Fibroblast of lung (primary cell): Measurements from ENCODE around the gene ZDHHC14. TPM values are rescaled to one million over a fixed set of nuclear protein-coding genes. Genes with fewer than 3 reads are reported as not detected.

Experiments used
- DNase-seq, 2 donors: peaks; one replicate each; pipeline versions ENCODE4 v3.0.0 to v3.0.0-alpha.2; 2010; ENCODE audit warnings: low read depth in 2 of 2
- H2AFZ ChIP-seq: 2 replicates; pipeline ENCODE4 v1.5.1; 2012; ENCODE audit warnings: low read length, control low read depth, inconsistent platforms
- H3K27ac ChIP-seq: 2 replicates; pipeline ENCODE4 v1.5.1; 2011; ENCODE audit warnings: low read length, control low read depth; ENCODE audit not compliant: insufficient read depth
- H3K27me3 ChIP-seq: 2 replicates; pipeline ENCODE4 v1.5.1; 2011; ENCODE audit warnings: mild to moderate bottlenecking, low read length; ENCODE audit not compliant: control insufficient read depth, insufficient read depth
- H3K36me3 ChIP-seq: 2 replicates; pipeline ENCODE4 v1.5.1; 2011; ENCODE audit warnings: low read length; ENCODE audit not compliant: control insufficient read depth, insufficient read depth
- H3K4me1 ChIP-seq: 2 replicates; pipeline ENCODE4 v1.5.1; 2011; ENCODE audit warnings: low read length; ENCODE audit not compliant: control insufficient read depth, insufficient read depth; ENCODE audit errors: extremely low read depth
- H3K4me2 ChIP-seq: 2 replicates; pipeline ENCODE4 v1.5.1; 2011; ENCODE audit warnings: low read length, control low read depth; ENCODE audit not compliant: insufficient read depth; ENCODE audit errors: extremely low read depth
- H3K4me3 ChIP-seq, 4 experiments: fragments of 200-600 bp in 1 of 4; sonication (generic) in 1 of 4; replicated peaks in 1 of 4; 2 replicates each; pipeline ENCODE4 v1.5.1; 2011 to 2016; ENCODE audit warnings: low read length in 4 of 4, low read depth in 3 of 4, mild to moderate bottlenecking in 3 of 4, control low read depth in 2 of 4, inconsistent platforms in 1 of 4, mixed read lengths in 1 of 4; ENCODE audit not compliant: insufficient read depth in 1 of 4; ENCODE audit errors: control extremely low read depth in 1 of 4
- H3K79me2 ChIP-seq: 2 replicates; pipeline ENCODE4 v1.5.1; 2012; ENCODE audit warnings: mild to moderate bottlenecking, low read length, inconsistent platforms; ENCODE audit not compliant: control insufficient read depth, insufficient read depth
- H3K9ac ChIP-seq: 2 replicates; pipeline ENCODE4 v1.5.1; 2011; ENCODE audit warnings: mild to moderate bottlenecking, low read length, control low read depth; ENCODE audit not compliant: insufficient read depth
- H3K9me3 ChIP-seq: 2 replicates; pipeline ENCODE4 v1.5.1; 2012; ENCODE audit warnings: low read depth, low read length; ENCODE audit not compliant: control insufficient read depth, insufficient read depth
- H4K20me1 ChIP-seq: 2 replicates; pipeline ENCODE4 v1.5.1; 2011; ENCODE audit warnings: low read length; ENCODE audit not compliant: control insufficient read depth, insufficient read depth; ENCODE audit errors: extremely low read depth
- EZH2 ChIP-seq: IDR thresholded peaks from 2 replicates; pipeline ENCODE4 v1.5.1; 2012; ENCODE audit warnings: low read length, control low read depth, mild to moderate bottlenecking; ENCODE audit errors: missing control alignments
- polyA plus RNA-seq, 2 donors: library from polyadenylated mRNA; depleted of rRNA in 1 of 2; stranded (reverse) in 1 of 2; unstranded in 1 of 2; fragments of >200 nt; gene quantifications; 2 replicates each; pipeline ENCODE4 v1.2.1, GENCODE V29; 2011 to 2012; ENCODE audit warnings: missing spikeins in 1 of 2
- total RNA-seq: library from RNA; depleted of rRNA; stranded (reverse); fragments of >200 nt; gene quantifications from 2 replicates; pipeline ENCODE4 v1.2.1, GENCODE V29; 2014
- TF ChIP-seq, protein P1 (sequence below), 2 donors: IDR thresholded peaks in 1 of 2; conservative IDR thresholded peaks in 1 of 2; 1 replicate in 1 of 2; 2 replicates in 1 of 2; pipeline ENCODE4 v1.5.1; 2011 to 2012; ENCODE audit warnings: low read length in 2 of 2, control low read depth in 1 of 2, inconsistent platforms in 1 of 2, low read depth in 1 of 2, mild to moderate bottlenecking in 1 of 2

Gene ZDHHC14
- total and polyA plus RNA-seq, 2 donors (not counting 1 experiment from before 2014, with no cell fraction given), result 1.7 to 3.5 TPM

GRCh38 chr6:157424491-157425020, 43.6 kb downstream of the ZDHHC14 start:
- no peaks in the 10 kb centered on the region for H3K4me1 ChIP-seq
- H3K4me3 ChIP-seq, result no peak overlapping the region
- no peak overlapping the region for H3K27ac ChIP-seq
- no peak overlapping the region for H3K4me2 ChIP-seq
- no peaks in the 10 kb centered on the region for H3K79me2 ChIP-seq
- no peaks in the 10 kb centered on the region for H3K36me3 ChIP-seq
- H3K9ac ChIP-seq, result no peak overlapping the region
- TF ChIP-seq, protein P1, sequence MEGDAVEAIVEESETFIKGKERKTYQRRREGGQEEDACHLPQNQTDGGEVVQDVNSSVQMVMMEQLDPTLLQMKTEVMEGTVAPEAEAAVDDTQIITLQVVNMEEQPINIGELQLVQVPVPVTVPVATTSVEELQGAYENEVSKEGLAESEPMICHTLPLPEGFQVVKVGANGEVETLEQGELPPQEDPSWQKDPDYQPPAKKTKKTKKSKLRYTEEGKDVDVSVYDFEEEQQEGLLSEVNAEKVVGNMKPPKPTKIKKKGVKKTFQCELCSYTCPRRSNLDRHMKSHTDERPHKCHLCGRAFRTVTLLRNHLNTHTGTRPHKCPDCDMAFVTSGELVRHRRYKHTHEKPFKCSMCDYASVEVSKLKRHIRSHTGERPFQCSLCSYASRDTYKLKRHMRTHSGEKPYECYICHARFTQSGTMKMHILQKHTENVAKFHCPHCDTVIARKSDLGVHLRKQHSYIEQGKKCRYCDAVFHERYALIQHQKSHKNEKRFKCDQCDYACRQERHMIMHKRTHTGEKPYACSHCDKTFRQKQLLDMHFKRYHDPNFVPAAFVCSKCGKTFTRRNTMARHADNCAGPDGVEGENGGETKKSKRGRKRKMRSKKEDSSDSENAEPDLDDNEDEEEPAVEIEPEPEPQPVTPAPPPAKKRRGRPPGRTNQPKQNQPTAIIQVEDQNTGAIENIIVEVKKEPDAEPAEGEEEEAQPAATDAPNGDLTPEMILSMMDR (conservative IDR thresholded peaks at IDR 0.05 in 1 of 2, IDR thresholded peaks at IDR 0.05 in 1 of 2; ENCODE audit: low read depth in 1 of 2, low read length in 2 of 2), result no peak
- no peak for TF ChIP-seq EZH2
- DNase-seq, result no peak
- H3K27me3 ChIP-seq, result no peaks in the 10 kb centered on the region
- no peak overlapping the region for H2AFZ ChIP-seq
- H4K20me1 ChIP-seq, result no peaks in the 10 kb centered on the region
- H3K9me3 ChIP-seq, result no peaks in the 10 kb centered on the region

- Histone ChIP-seq H3K9me3 (no peaks in the 10 kb centered on the region), H4K20me1 (no peaks in the 10 kb centered on the region), H2AFZ (no peak overlapping the region), H3K79me2 (no peaks in the 10 kb centered on the region), H3K4me1 (no peaks in the 10 kb centered on the region), H3K9ac (no peak overlapping the region), H3K4me3 (no peak overlapping the region), H3K36me3 (no peaks in the 10 kb centered on the region), H3K4me2 (no peak overlapping the region), H3K27me3 (no peaks in the 10 kb centered on the region), H3K27ac (no peak overlapping the region)
- no peak for DNase-seq
- TF ChIP-seq, protein P1 (conservative IDR thresholded peaks at IDR 0.05 in 1 of 2, IDR thresholded peaks at IDR 0.05 in 1 of 2; ENCODE audit: low read depth in 1 of 2, low read length in 2 of 2), result no peak
- no peak for TF ChIP-seq EZH2
These were observed 47.0 kb downstream of the ZDHHC14 start for GRCh38 chr6:157427969-157428368.

DNA sequence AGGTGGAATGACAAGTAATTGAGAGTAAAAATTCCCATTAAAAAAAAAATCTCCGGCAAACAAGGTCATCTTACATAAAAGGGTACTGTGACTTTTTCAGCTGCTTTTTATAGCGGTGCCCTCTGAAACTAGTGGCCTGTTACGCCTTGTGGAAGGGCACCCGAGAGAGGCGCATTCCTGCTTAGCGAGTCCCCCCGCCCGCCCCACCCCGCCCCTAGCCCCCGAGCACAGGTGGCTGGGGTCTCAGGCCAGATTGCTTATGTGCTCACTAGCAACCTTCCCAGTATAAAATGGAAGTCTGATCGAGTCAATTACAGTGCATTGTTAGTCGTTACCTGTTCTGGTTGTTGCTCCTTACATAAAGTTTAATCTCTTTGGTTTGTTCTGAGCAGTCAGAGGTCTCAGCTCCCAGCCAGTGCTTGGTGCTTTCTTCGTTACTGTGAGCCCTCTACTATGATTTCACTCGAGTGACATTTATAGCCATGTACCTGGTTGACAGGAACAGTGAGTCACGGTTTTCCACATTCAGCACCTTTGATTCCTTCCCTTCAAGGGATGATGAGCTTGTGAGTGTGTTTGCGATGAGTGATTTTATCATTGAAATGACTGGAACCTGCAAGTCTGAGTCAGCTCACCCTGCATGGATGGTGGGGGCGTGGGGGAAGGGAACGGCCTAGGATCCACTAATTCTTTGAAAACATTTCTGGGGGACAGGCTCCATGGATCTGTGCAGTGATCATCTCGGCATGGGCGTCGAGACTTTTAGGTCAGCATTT, 47.6 kb downstream of the ZDHHC14 start:
- peak in 1 of 2 donors; percentile 24 for DNase-seq
- Histone ChIP-seq H3K9me3 (no peaks in the 10 kb centered on the region), H3K4me1 (no peaks in the 10 kb centered on the region)

More for the DNA sequence above, 47.6 kb downstream of the ZDHHC14 start:
- H3K27me3 ChIP-seq, result no peaks in the 10 kb centered on the region
- H2AFZ ChIP-seq, result no peak overlapping the region
- H3K27ac ChIP-seq, result no peak overlapping the region
- H3K9ac ChIP-seq, result no peak overlapping the region
- H4K20me1 ChIP-seq, result no peaks in the 10 kb centered on the region
- no peaks in the 10 kb centered on the region for H3K79me2 ChIP-seq
- H3K4me2 ChIP-seq, result no peak overlapping the region
- TF ChIP-seq, protein P1 (conservative IDR thresholded peaks at IDR 0.05 in 1 of 2, IDR thresholded peaks at IDR 0.05 in 1 of 2; ENCODE audit: low read depth in 1 of 2, low read length in 2 of 2), result no peak
- TF ChIP-seq EZH2, result no peak
- H3K36me3 ChIP-seq, result no peaks in the 10 kb centered on the region
- no peak overlapping the region for H3K4me3 ChIP-seq
